Measurements from ENCODE around the gene DNAAF6.

DNAAF6 gene

GRCh38 chrX:107288676-107289075, 82.3 kb downstream of the DNAAF6 start:
- no peak for DNase-seq (ENCODE audit: extremely low spot score)
- CTCF ChIA-PET = no interaction called here
- POLR2A ChIA-PET = no interaction called here
- no peak for TF ChIP-seq CTCF (IDR thresholded peaks at IDR 0.05; ENCODE audit: control extremely low read depth, extremely low read depth, low read depth, missing control alignments)

- ChIA-PET POLR2A (no interaction called here), CTCF (no interaction called here)
- no peak for TF ChIP-seq CTCF (IDR thresholded peaks at IDR 0.05; ENCODE audit: control extremely low read depth, extremely low read depth, low read depth, missing control alignments)
- no peak for DNase-seq (ENCODE audit: extremely low spot score)
These were observed 83.6 kb downstream of the DNAAF6 start for GRCh38 chrX:107290019-107290418.

- CTCF ChIA-PET = no interaction called here
- POLR2A ChIA-PET = no interaction called here
- DNase-seq (ENCODE audit: extremely low spot score) = no peak
- TF ChIP-seq CTCF (IDR thresholded peaks at IDR 0.05; ENCODE audit: control extremely low read depth, extremely low read depth, low read depth, missing control alignments) = no peak
These were observed 86.6 kb downstream of the DNAAF6 start for GRCh38 chrX:107293056-107293455.
